PC-3 (cell line): Measurements from ENCODE around the gene SLC38A9.

ENCODE experiments used
- CTCF ChIP-seq: fragments of 300-600 bp; sonication (generic); conservative IDR thresholded peaks from 2 replicates; pipeline ENCODE4 v1.5.1; 2017; ENCODE audit warnings: antibody characterized with exemption, low read depth, mild to moderate bottlenecking, low read length
- EZH2phosphoT487 ChIP-seq: fragments of 300-600 bp; sonication (generic); IDR thresholded peaks from 2 replicates; pipeline ENCODE4 v1.6.1; 2018; ENCODE audit warnings: mild to moderate bottlenecking, antibody characterized with exemption, low read length, borderline replicate concordance

- TF ChIP-seq EZH2phosphoT487 (no peak), CTCF (no peak)
These were observed 91.4 kb downstream of the SLC38A9 start for GRCh38 chr5:55620766-55621160.
